UCSD-AML1 (cell line): ENCODE data around the gene UBE2Q1.

Experiments
- DNase-seq: peaks from one replicate; lab custom pipeline; 2025; ENCODE audit not compliant: unreplicated experiment; lab: John Stamatoyannopoulos, UW

Gene UBE2Q1

DNA sequence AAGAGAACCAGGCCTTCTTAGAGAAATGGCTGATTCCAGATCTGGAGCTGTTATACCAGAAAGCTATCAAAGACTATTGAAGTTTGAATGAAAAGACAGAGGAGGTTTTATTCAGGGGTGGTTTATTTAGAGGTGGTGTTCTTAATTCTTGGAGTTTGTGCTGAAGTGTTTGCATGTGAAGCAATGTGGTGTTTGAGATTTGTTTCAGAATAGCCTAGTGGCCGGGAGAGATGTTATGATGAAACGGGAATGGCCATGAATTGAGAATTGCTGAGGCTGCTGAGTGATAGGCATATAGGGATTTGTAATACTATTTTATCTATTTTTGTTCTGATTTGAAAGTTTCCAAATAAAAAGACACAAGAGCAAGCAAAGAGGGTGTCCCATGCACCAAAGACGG lies 45.7 kb downstream of the UBE2Q1 start:
- DNase-seq, result no peak

GRCh38 chr1:154503898-154504297 lies 54.6 kb downstream of the UBE2Q1 start:
- no peak for DNase-seq

GRCh38 chr1:154502744-154503115 lies 55.7 kb downstream of the UBE2Q1 start:
- DNase-seq, result no peak

GRCh38 chr1:154502066-154502743 lies 56.3 kb downstream of the UBE2Q1 start, which contains the start of the genes SHE and TDRD10:
Gene SHE, minus strand, starts transcription at chr1:154502412. Its CDS starts 386 bp downstream, at chr1:154502026.
Gene TDRD10, plus strand, starts transcription at chr1:154502219. Its CDS starts 4,685 bp downstream, at chr1:154506904.
- DNase-seq, result no peak

DNA sequence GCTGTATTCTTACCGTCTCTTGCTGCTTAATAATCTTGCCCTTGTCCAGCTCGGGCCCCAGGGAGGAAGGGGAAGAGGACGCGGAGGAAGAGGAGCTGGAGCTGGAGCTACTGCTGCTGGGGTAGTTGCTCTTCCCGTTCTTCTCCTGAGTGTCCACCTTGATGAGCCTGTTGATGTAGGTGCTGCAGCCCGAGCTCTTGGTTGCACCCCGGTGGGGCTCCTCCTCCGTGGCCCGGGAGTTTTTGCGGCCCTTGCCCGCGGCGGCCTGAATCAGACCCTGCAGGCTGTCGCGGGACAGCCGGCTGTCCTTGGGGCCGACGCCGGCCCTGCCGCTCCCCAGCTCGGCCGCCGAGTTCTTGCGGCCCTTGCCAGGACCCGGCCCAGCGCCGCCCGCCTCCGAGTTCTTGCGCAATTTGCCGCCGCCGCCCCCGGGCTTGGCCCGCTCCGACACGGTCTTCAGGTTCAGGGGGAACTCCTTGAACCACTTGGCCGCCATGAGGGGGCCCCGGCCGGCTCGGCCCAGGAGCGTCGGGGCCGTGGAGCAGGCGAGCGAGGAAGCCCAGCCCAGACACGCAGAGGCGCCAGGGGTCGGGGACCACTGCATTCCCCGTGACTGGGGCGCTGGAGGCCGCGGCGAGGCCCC lies 56.9 kb downstream of the UBE2Q1 start:
- DNase-seq, result no peak

DNA sequence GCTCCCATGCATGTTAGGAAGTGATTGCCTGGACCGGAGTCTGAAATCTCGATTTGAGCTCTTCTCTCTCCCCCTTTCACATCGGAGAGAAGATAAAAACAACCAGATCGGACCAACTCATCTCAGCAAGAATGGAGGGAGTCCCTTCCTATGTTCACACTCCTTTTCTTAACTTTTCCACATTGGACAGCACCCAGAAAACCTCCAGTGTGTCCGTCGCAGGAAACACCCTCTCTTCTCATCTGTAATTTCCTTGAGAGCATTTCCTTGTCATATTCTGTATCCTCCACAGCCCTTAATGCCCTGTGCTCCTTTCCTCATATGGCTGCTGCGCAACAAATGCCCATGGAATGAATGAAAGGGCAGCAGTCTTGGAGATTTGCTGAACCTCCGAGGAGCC lies 57.9 kb downstream of the UBE2Q1 start:
- no peak for DNase-seq

- no peak for DNase-seq
Observed at GRCh38 chr1:154499446-154499845, 59.0 kb downstream of the UBE2Q1 start.
